WTC11 (cell line): ENCODE data around the gene NUP93. TPM values are rescaled to one million over a fixed set of nuclear protein-coding genes. Genes with fewer than 3 reads are reported as not detected.
A peak's percentile ranks its signal among the peaks of the same experiment; 100 is the strongest.

Experiments used
- ATAC-seq: fragments of 200-7000 bp; cut with Tn5 transposase; 2 replicates; pipeline ENCODE4 v1.10.0; 2021; ENCODE audit warnings: mild to moderate bottlenecking, moderate library complexity
- CTCF ChIA-PET: fragments of 300-600 bp; sonication (Branson Sonifier 250); formaldehyde crosslinking; loops from one replicate; lab custom pipeline; 2021; ENCODE audit warnings: antibody characterized with exemption; lab: Charles Lee
- POLR2A ChIA-PET: fragments of 350-600 bp; sonication (Branson Sonifier 250); formaldehyde crosslinking; loops from one replicate; lab custom pipeline; 2021; ENCODE audit warnings: antibody characterized with exemption; lab: Charles Lee
- DNase-seq: peaks from one replicate; pipeline ENCODE4 v3.0.0; 2021; ENCODE audit warnings: low spot score
- H3K27ac Mint-ChIP-seq: 2 replicates; pipeline ENCODE4 v1.8.0; 2021; ENCODE audit warnings: mixed read lengths
- H3K27me3 Mint-ChIP-seq: 2 replicates; pipeline ENCODE4 v1.8.0; 2021; ENCODE audit warnings: low read depth, mild to moderate bottlenecking, moderate library complexity, mixed read lengths
- H3K36me3 Mint-ChIP-seq: 2 replicates; pipeline ENCODE4 v1.8.0; 2021; ENCODE audit warnings: mixed read lengths
- H3K4me1 Mint-ChIP-seq: 2 replicates; pipeline ENCODE4 v1.8.0; 2022; ENCODE audit warnings: mixed read lengths
- H3K4me3 Mint-ChIP-seq: 2 replicates; pipeline ENCODE4 v1.8.0; 2021; ENCODE audit warnings: mild to moderate bottlenecking, moderate library complexity, mixed read lengths
- H3K9me3 Mint-ChIP-seq: 2 replicates; pipeline ENCODE4 v1.8.0; 2021; ENCODE audit warnings: mixed read lengths
- CREB1 ChIP-seq: sonication (generic); formaldehyde crosslinking; IDR thresholded peaks from 2 replicates; pipeline ENCODE4 v1.8.0; 2023; ENCODE audit warnings: mild to moderate bottlenecking, missing genetic modification reagents
- E2F5 ChIP-seq: sonication (generic); formaldehyde crosslinking; IDR thresholded peaks from 2 replicates; pipeline ENCODE4 v1.8.1; 2022; ENCODE audit warnings: mild to moderate bottlenecking, moderate library complexity, missing genetic modification reagents
- FOXK1 ChIP-seq: sonication (generic); formaldehyde crosslinking; IDR thresholded peaks from 2 replicates; pipeline ENCODE4 v1.8.0; 2022; ENCODE audit warnings: mild to moderate bottlenecking, moderate library complexity, missing genetic modification reagents
- GABPB1 ChIP-seq: sonication (generic); formaldehyde crosslinking; IDR thresholded peaks from 2 replicates; pipeline ENCODE4 v1.8.1; 2023; ENCODE audit warnings: mild to moderate bottlenecking, missing genetic modification reagents
- OVOL2 ChIP-seq: fragments of 250-450 bp; sonication (Bioruptor Pico); IDR thresholded peaks from 2 replicates; pipeline ENCODE4 v1.9.0; 2021; ENCODE audit warnings: mild to moderate bottlenecking, borderline replicate concordance
- RORB ChIP-seq: fragments of 250-450 bp; sonication (Bioruptor Pico); IDR thresholded peaks from 2 replicates; pipeline ENCODE4 v1.9.0; 2021; ENCODE audit warnings: mild to moderate bottlenecking
- STAT6 ChIP-seq: sonication (generic); formaldehyde crosslinking; conservative IDR thresholded peaks from 2 replicates; pipeline ENCODE4 v1.8.1; 2023; ENCODE audit warnings: mild to moderate bottlenecking, low read depth, missing genetic modification reagents, moderate library complexity
- TEAD4 ChIP-seq: sonication (generic); formaldehyde crosslinking; IDR thresholded peaks from 2 replicates; pipeline ENCODE4 v1.8.0; 2022; ENCODE audit warnings: mild to moderate bottlenecking, missing genetic modification reagents
- TP53 ChIP-seq: sonication (generic); formaldehyde crosslinking; IDR thresholded peaks from 2 replicates; pipeline ENCODE4 v1.8.1; 2023; ENCODE audit warnings: mild to moderate bottlenecking, missing genetic modification reagents
- ZBTB21 ChIP-seq: sonication (generic); formaldehyde crosslinking; IDR thresholded peaks from 2 replicates; pipeline ENCODE4 v1.8.1; 2023; ENCODE audit warnings: mild to moderate bottlenecking, missing genetic modification reagents, borderline replicate concordance
- ZNF423 ChIP-seq: fragments of 250-450 bp; sonication (Bioruptor Pico); IDR thresholded peaks from 2 replicates; pipeline ENCODE4 v2.1.2; 2022; ENCODE audit warnings: mild to moderate bottlenecking, moderate library complexity
- ZNF425 ChIP-seq: fragments of 250-450 bp; sonication (Bioruptor Pico); conservative IDR thresholded peaks from 2 replicates; pipeline ENCODE4 v1.9.0; 2021; ENCODE audit warnings: mild to moderate bottlenecking
- total RNA-seq: library from RNA; stranded (reverse); gene quantifications from 3 replicates; pipeline ENCODE4 v1.2.3, GENCODE V29; 2021

The NUP93 gene
- total RNA-seq, 1 experiment from 2014 or later: 185 TPM

GRCh38 chr16:56814537-56815432 lies 84.9 kb downstream of the NUP93 start:
- ChIA-PET POLR2A (no interaction called here), CTCF (interaction anchor here (0.8 kb wide), 1 partner anchor 22 kb away, joined by 3 read pairs; no protein-coding TSS in a partner anchor)
- Mint-ChIP-seq H3K4me1 (peaks cover 3% of the 10 kb centered on the region; the same call in 1 of the 2 replicates), H3K9me3 (no peaks in the 10 kb centered on the region), H3K27ac (peak overlapping the region; percentile 14; the same call in 1 of the 2 replicates), H3K27me3 (no peaks in the 10 kb centered on the region), H3K4me3 (no peak overlapping the region), H3K36me3 (peaks cover 4% of the 10 kb centered on the region)
- TF ChIP-seq ZNF425: no peak
- TF ChIP-seq GABPB1: 0 out of 2 replicates have a peak, but pooled peaks have one; percentile 10
- DNase-seq (no peak), ATAC-seq (no peak)

GRCh38 chr16:56815721-56816120 lies 85.8 kb downstream of the NUP93 start:
- ChIA-PET CTCF (interaction anchor here (0.9 to 1.2 kb wide), 2 partner anchors 36 to 148 kb away, joined by 3 read pairs; no protein-coding TSS in a partner anchor), POLR2A (no interaction called here)
- no peak overlapping the region for H3K4me3 Mint-ChIP-seq

GRCh38 chr16:56817056-56817455 lies 87.1 kb downstream of the NUP93 start:
- CTCF ChIA-PET: interaction anchor here (1.1 to 1.6 kb wide), 2 partner anchors 24 to 51 kb away, joined by 3 to 4 read pairs; no protein-coding TSS in a partner anchor
- Mint-ChIP-seq H3K4me3 (no peak overlapping the region), H3K27me3 (no peaks in the 10 kb centered on the region), H3K4me1 (peaks cover 6% of the 10 kb centered on the region; the same call in 1 of the 2 replicates), H3K36me3 (peaks cover 16% of the 10 kb centered on the region), H3K27ac (no peak overlapping the region), H3K9me3 (no peaks in the 10 kb centered on the region)
- POLR2A ChIA-PET: no interaction called here
- TF ChIP-seq ZBTB21 (CRISPR knock-in tag): no peak
- TF ChIP-seq CREB1: no peak
- no peak for TF ChIP-seq RORB (CRISPR knock-in tag)
- TF ChIP-seq ZNF423 (CRISPR knock-in tag): no peak
- TF ChIP-seq E2F5 (CRISPR knock-in tag): no peak
- no peak for TF ChIP-seq TP53 (CRISPR knock-in tag)
- no peak for TF ChIP-seq TEAD4 (CRISPR knock-in tag)
- no peak for TF ChIP-seq FOXK1 (CRISPR knock-in tag)
- no peak for TF ChIP-seq OVOL2 (CRISPR knock-in tag)
- DNase-seq (no peak), ATAC-seq (no peak)

More at GRCh38 chr16:56815721-56816120, 85.8 kb downstream of the NUP93 start:
- Mint-ChIP-seq H3K4me1 (peaks cover 3% of the 10 kb centered on the region; the same call in 1 of the 2 replicates), H3K36me3 (peaks cover 8% of the 10 kb centered on the region), H3K27ac (no peak overlapping the region; the same call in 1 of the 2 replicates), H3K9me3 (no peaks in the 10 kb centered on the region), H3K27me3 (no peaks in the 10 kb centered on the region)
- ATAC-seq: no peak
- DNase-seq: no peak
- no peak for TF ChIP-seq STAT6 (CRISPR knock-in tag)
